ENCODE measurements around the gene ZMYND8. TPM values are rescaled to one million over a fixed set of nuclear protein-coding genes. Genes with fewer than 3 reads are reported as not detected.

ZMYND8 gene
- total and polyA plus RNA-seq, 10 of the 15 experiments (the other 5 are each of a cell fraction or from before 2014, with no cell fraction given) = 12.9 to 54.8 (median 23.1) TPM

DNA sequence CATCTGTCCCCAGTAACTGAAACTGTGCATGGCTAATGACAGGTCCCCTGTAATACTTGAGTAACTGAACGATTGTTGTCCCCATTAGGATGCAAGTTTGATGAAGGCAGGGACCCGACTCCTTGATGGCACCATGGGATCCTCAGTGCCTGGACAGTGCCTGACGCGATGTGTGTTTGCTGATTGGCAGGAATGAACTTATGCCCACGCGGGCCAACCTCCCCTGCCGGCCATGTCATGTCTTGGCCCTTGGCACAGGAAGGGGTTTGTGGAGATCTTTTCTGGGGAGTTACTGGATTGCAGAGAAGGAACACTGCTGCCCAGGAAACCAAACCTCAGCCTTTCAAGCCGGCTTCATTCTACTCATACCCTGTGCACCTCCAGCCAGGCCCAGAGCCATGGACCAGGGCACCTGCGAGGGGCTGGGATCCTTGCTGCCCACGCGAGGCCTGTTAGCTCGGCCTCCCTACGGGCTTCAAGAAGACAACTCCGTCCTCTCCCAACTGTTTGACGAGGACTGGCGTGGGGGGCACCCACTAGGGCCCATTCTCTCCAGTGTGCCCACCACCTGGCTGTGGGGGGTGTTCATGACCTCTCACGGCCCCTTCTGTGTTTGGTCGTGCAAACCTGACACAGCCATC, 147.8 kb downstream of the ZMYND8 start:
- BruUV-seq (replicated peaks) = no TSS peak
- ChIA-PET POLR2A (no interaction called here), SMC1A (ENCODE audit: uncharacterized antibody, unreplicated experiment) (no interaction called here), CTCF (interaction anchor here (4.6 to 16.9 kb wide), 2 partner anchors 65 to 175 kb away, joined by 27 to 326 read pairs; no protein-coding TSS in a partner anchor), RAD21 (ENCODE audit: unreplicated experiment) (no interaction called here)
- Histone ChIP-seq H3K36me3 (ENCODE audit: control insufficient read depth in 2 of 2, insufficient read depth in 2 of 2, low read length in 1 of 2) (peaks cover 19 to 36% of the 10 kb centered on the region in 2 experiments), H3K9ac (ENCODE audit: control insufficient read depth, insufficient read depth, low read length) (no peak overlapping the region), H3K27ac (ENCODE audit: control insufficient read depth, insufficient read depth) (no peak overlapping the region), H3K4me2 (ENCODE audit: control insufficient read depth, insufficient read depth) (no peak overlapping the region), H2AFZ (ENCODE audit: control insufficient read depth, low read depth, low read length) (no peak overlapping the region), H4K20me1 (ENCODE audit: control insufficient read depth, insufficient read depth) (no peaks in the 10 kb centered on the region), H3K4me1 (ENCODE audit: control insufficient read depth, insufficient read depth, low read length) (no peaks in the 10 kb centered on the region), H3K9me3 (replicated peaks; ENCODE audit: control insufficient read depth, insufficient read depth, low read length) (no peaks in the 10 kb centered on the region), H3K4me3 (no peak overlapping the region), H3K79me2 (ENCODE audit: control insufficient read depth, insufficient read depth, low read length) (no peaks in the 10 kb centered on the region), H3K27me3 (replicated peaks in 1 of 2; ENCODE audit: control insufficient read depth in 2 of 2, insufficient read depth in 2 of 2, low read length in 1 of 2) (no peaks in the 10 kb centered on the region)
- ATAC-seq (no peak), DNase-seq (ENCODE audit: low read depth, low spot score) (no peak), FAIRE-seq (no peak)
- 95% methylated on average over 18 of the region's 18 CpGs for WGBS (ENCODE audit: insufficient coverage, insufficient replicate concordance, low lambda C conversion rate, missing lambda C conversion rate)
- intact Hi-C loops (cut with micrococcal nuclease; ENCODE audit: unreplicated experiment) = no loop called here
- TF ChIP-seq POLR2AphosphoS5 (IDR thresholded peaks at IDR 0.05; ENCODE audit: low read length) (0 out of 2 replicates have a peak, but pooled peaks have one; percentile 45), RCOR1 (conservative IDR thresholded peaks at IDR 0.05; ENCODE audit: low read depth, low read length) (no peak), MAX (IDR thresholded peaks at IDR 0.05; ENCODE audit: low read depth, low read length) (no peak)
- TF ChIP-seq, protein P1, sequence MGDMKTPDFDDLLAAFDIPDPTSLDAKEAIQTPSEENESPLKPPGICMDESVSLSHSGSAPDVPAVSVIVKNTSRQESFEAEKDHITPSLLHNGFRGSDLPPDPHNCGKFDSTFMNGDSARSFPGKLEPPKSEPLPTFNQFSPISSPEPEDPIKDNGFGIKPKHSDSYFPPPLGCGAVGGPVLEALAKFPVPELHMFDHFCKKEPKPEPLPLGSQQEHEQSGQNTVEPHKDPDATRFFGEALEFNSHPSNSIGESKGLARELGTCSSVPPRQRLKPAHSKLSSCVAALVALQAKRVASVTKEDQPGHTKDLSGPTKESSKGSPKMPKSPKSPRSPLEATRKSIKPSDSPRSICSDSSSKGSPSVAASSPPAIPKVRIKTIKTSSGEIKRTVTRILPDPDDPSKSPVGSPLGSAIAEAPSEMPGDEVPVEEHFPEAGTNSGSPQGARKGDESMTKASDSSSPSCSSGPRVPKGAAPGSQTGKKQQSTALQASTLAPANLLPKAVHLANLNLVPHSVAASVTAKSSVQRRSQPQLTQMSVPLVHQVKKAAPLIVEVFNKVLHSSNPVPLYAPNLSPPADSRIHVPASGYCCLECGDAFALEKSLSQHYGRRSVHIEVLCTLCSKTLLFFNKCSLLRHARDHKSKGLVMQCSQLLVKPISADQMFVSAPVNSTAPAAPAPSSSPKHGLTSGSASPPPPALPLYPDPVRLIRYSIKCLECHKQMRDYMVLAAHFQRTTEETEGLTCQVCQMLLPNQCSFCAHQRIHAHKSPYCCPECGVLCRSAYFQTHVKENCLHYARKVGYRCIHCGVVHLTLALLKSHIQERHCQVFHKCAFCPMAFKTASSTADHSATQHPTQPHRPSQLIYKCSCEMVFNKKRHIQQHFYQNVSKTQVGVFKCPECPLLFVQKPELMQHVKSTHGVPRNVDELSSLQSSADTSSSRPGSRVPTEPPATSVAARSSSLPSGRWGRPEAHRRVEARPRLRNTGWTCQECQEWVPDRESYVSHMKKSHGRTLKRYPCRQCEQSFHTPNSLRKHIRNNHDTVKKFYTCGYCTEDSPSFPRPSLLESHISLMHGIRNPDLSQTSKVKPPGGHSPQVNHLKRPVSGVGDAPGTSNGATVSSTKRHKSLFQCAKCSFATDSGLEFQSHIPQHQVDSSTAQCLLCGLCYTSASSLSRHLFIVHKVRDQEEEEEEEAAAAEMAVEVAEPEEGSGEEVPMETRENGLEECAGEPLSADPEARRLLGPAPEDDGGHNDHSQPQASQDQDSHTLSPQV (IDR thresholded peaks at IDR 0.05) = no peak
- in situ Hi-C loops (cut with MboI) = no loop called here

Measured in GM12878 (cell line).